H1 (cell line): Measurements from ENCODE around the gene SPATS2. TPM values are rescaled to one million over a fixed set of nuclear protein-coding genes. Genes with fewer than 3 reads are reported as not detected.

Source experiments
- CEBPB ChIP-seq: IDR thresholded peaks from 2 replicates; pipeline ENCODE4 v1.6.1; 2012; ENCODE audit warnings: low read depth, low read length
- EGR1 ChIP-seq: IDR thresholded peaks from 2 replicates; pipeline ENCODE4 v1.6.1; 2011; ENCODE audit warnings: low read depth, low read length, borderline replicate concordance
- KDM1A ChIP-seq: fragments of 200-600, 300-600 bp; sonication (generic); IDR thresholded peaks from 2 replicates; pipeline ENCODE4 v1.7.1; 2016; ENCODE audit warnings: mild to moderate bottlenecking, low read length, borderline replicate concordance
- RAD21 ChIP-seq, 2 experiments: IDR thresholded peaks in 1 of 2; conservative IDR thresholded peaks in 1 of 2; 2 replicates each; pipeline ENCODE4 v1.6.1; 2011; ENCODE audit warnings: low read depth in 2 of 2, low read length in 2 of 2, improper control_type of control experiment in 1 of 2, inconsistent platforms in 1 of 2, mild to moderate bottlenecking in 1 of 2, moderate library complexity in 1 of 2
- RNF2 ChIP-seq: fragments of 200-900, 300-1000 bp; sonication (generic); IDR thresholded peaks from 2 replicates; pipeline ENCODE4 v1.7.1; 2016; ENCODE audit warnings: borderline replicate concordance, low read depth, mild to moderate bottlenecking, antibody characterized with exemption, low read length; ENCODE audit not compliant: poor library complexity, severe bottlenecking; ENCODE audit errors: missing control alignments
- polyA plus RNA-seq, 7 experiments: library from polyadenylated mRNA; depleted of rRNA in 3 of 7; stranded (reverse) in 5 of 7; unstranded in 2 of 7; fragments of >200 nt in 5 of 7; fragments of 200-250 nt in 2 of 7; gene quantifications; 1 replicate in 5 of 7; 2 replicates in 1 of 7; 4 replicates in 1 of 7; pipeline versions ENCODE4 v1.2.1 to v1.2.3, GENCODE V29; 2011 to 2013; ENCODE audit warnings: missing spikeins in 2 of 7, mixed read lengths in 2 of 7
- total RNA-seq: library from RNA; stranded (reverse); fragmentation: NEBNext Ultra II Directional; extraction: Animal tissue kit (Norgen Biotek cat#: 25700); gene quantifications from 2 replicates; pipeline ENCODE4 v1.2.1, GENCODE V29; 2021

SPATS2 gene
- total and polyA plus RNA-seq, 2 of the 8 experiments (the other 6 are each of a cell fraction or from before 2014, with no cell fraction given), result 19.2 to 24.5 TPM

DNA sequence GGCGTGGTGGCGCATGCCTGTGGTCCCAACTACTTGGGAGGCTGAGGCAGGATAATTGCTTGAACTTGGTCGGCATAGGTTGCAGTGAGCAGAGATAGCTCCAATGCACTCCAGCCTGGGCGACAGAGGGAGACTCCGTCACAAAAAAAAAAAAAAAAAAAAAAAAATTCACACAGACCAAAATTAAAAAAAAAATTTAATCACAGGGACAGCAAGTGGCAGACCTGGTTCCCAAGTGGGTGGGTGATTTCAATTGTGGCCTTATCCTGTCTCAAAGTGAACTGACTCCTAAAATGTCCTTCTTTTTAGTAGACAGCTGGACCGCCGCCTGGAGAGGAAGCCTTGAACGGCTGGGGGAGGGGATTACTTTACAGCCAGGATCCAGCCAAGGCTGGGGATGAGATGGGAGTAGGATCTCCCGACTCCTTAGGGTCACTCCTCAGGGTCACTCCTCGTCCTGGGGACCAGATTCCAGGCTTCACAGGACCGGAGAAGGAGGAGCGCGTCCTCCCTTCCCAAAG lies 170.0 kb downstream of the SPATS2 start (continued):
- no peak for TF ChIP-seq RNF2
- no peak for TF ChIP-seq KDM1A
- TF ChIP-seq EGR1, result no peak
- TF ChIP-seq CEBPB, result no peak
- TF ChIP-seq RAD21 (IDR thresholded peaks at IDR 0.05 in 1 of 2, conservative IDR thresholded peaks at IDR 0.05 in 1 of 2; ENCODE audit: low read depth in 2 of 2, low read length in 2 of 2), result no peak
